CD14-positive monocyte (primary cell): Measurements from ENCODE around the gene TMED10. TPM values are rescaled to one million over a fixed set of nuclear protein-coding genes. Genes with fewer than 3 reads are reported as not detected.
A peak's percentile ranks its signal among the peaks of the same experiment; 100 is the strongest.

Experiments
- DNase-seq, 3 donors: peaks; one replicate each; pipeline ENCODE4 v3.0.0-alpha.2; 2011 to 2022
- H2AFZ ChIP-seq: 2 replicates; pipeline ENCODE4 v1.6.0; 2012; ENCODE audit warnings: mild to moderate bottlenecking, low read depth, low read length, inconsistent platforms; ENCODE audit not compliant: insufficient read depth, poor library complexity, severe bottlenecking
- H3K27ac ChIP-seq, 2 donors: 1 replicate in 1 of 2; 2 replicates in 1 of 2; pipeline ENCODE4 v1.5.1; 2012 to 2013; ENCODE audit warnings: low read length in 2 of 2, control low read depth in 1 of 2, inconsistent platforms in 1 of 2, low read depth in 1 of 2, mild to moderate bottlenecking in 1 of 2
- H3K27me3 ChIP-seq, 2 donors: one replicate each; pipeline versions ENCODE4 v1.6.0 to v1.6.1; 2011 to 2013; ENCODE audit warnings: low read length in 2 of 2; ENCODE audit not compliant: control insufficient read depth in 2 of 2, insufficient read depth in 2 of 2
- H3K36me3 ChIP-seq, 2 donors: replicated peaks in 1 of 2; 1 replicate in 1 of 2; 2 replicates in 1 of 2; pipeline versions ENCODE4 v1.5.1 to v1.6.1; 2012 to 2013; ENCODE audit warnings: low read length in 2 of 2, control low read depth in 1 of 2, inconsistent platforms in 1 of 2, mild to moderate bottlenecking in 1 of 2; ENCODE audit not compliant: insufficient read depth in 2 of 2, control insufficient read depth in 1 of 2
- H3K4me1 ChIP-seq, 2 donors: 1 replicate in 1 of 2; 2 replicates in 1 of 2; pipeline versions ENCODE4 v1.5.1 to v1.6.1; 2012 to 2013; ENCODE audit warnings: low read length in 2 of 2, control low read depth in 1 of 2, inconsistent platforms in 1 of 2, mild to moderate bottlenecking in 1 of 2, moderate library complexity in 1 of 2; ENCODE audit not compliant: insufficient read depth in 2 of 2, control insufficient read depth in 1 of 2
- H3K4me2 ChIP-seq: replicated peaks from 2 replicates; pipeline ENCODE3; 2012; ENCODE audit warnings: low read length, moderate library complexity, mild to moderate bottlenecking; ENCODE audit not compliant: poor library complexity, severe bottlenecking; ENCODE audit errors: extremely low read depth
- H3K4me3 ChIP-seq, 3 experiments: fragments of 200-600 bp in 1 of 3; sonication (generic) in 1 of 3; replicated peaks in 1 of 3; 1 replicate in 2 of 3; 2 replicates in 1 of 3; pipeline ENCODE4 v1.5.1; 2011 to 2013; ENCODE audit warnings: low read length in 3 of 3, mild to moderate bottlenecking in 3 of 3, control low read depth in 2 of 3, low read depth in 2 of 3, inconsistent platforms in 1 of 3, moderate library complexity in 1 of 3
- H3K79me2 ChIP-seq: 2 replicates; pipeline ENCODE4 v1.6.0; 2012; ENCODE audit warnings: mild to moderate bottlenecking, control low read depth, inconsistent platforms, low read length, moderate library complexity; ENCODE audit not compliant: insufficient read depth
- H3K9ac ChIP-seq: 2 replicates; pipeline ENCODE4 v1.6.0; 2017; ENCODE audit warnings: low read length, mild to moderate bottlenecking; ENCODE audit not compliant: insufficient read depth, poor library complexity, severe bottlenecking
- H3K9me3 ChIP-seq, 2 donors: replicated peaks in 1 of 2; 1 replicate in 1 of 2; 2 replicates in 1 of 2; pipeline versions ENCODE4 v1.5.1 to v1.6.1; 2012 to 2013; ENCODE audit warnings: low read length in 2 of 2, control low read depth in 1 of 2; ENCODE audit not compliant: control insufficient read depth in 1 of 2, insufficient read depth in 1 of 2
- H4K20me1 ChIP-seq: 2 replicates; pipeline ENCODE4 v1.6.0; 2012; ENCODE audit warnings: mild to moderate bottlenecking, low read length, control low read depth, moderate library complexity; ENCODE audit not compliant: insufficient read depth
- H3K27ac Mint-ChIP-seq, 7 donors: one replicate each; pipeline ENCODE4 v1.8.0; 2020; ENCODE audit warnings: mild to moderate bottlenecking in 7 of 7, mixed read lengths in 7 of 7, moderate library complexity in 6 of 7, inconsistent platforms in 2 of 7
- H3K27me3 Mint-ChIP-seq, 3 donors: one replicate each; pipeline ENCODE4 v1.8.0; 2021 to 2022; ENCODE audit warnings: low read depth in 3 of 3, mild to moderate bottlenecking in 3 of 3, mixed read lengths in 3 of 3, moderate library complexity in 3 of 3, inconsistent platforms in 1 of 3
- H3K36me3 Mint-ChIP-seq, 2 donors: one replicate each; pipeline ENCODE4 v1.8.0; 2020; ENCODE audit warnings: mixed read lengths in 2 of 2, inconsistent platforms in 1 of 2, mild to moderate bottlenecking in 1 of 2
- H3K4me1 Mint-ChIP-seq: one replicate; pipeline ENCODE4 v1.8.0; 2020; ENCODE audit warnings: mild to moderate bottlenecking, mixed read lengths
- H3K4me3 Mint-ChIP-seq, 2 donors: one replicate each; pipeline ENCODE4 v1.8.0; 2020; ENCODE audit warnings: mild to moderate bottlenecking in 2 of 2, mixed read lengths in 2 of 2, moderate library complexity in 1 of 2
- H3K9me3 Mint-ChIP-seq, 7 donors: one replicate each; pipeline ENCODE4 v1.8.0; 2020 to 2022; ENCODE audit warnings: mixed read lengths in 7 of 7, mild to moderate bottlenecking in 6 of 7, moderate library complexity in 6 of 7, inconsistent platforms in 2 of 7
- CTCF ChIP-seq: fragments of 200-600 bp; IDR thresholded peaks from one replicate; pipeline ENCODE4 v1.8.0; 2022; ENCODE audit warnings: antibody characterized with exemption, mild to moderate bottlenecking
- WGBS: methylation state at CpG from one replicate; pipeline ENCODE4 v1.1.5; 2013; ENCODE audit warnings: missing lambda C conversion rate; ENCODE audit not compliant: insufficient coverage; 5-methylcytosine and 5-hydroxymethylcytosine counted together
- intact Hi-C, 2 donors: fragments of 100-400 bp; cut with micrococcal nuclease; formaldehyde crosslinking; loops; one replicate each; pipeline versions ENCODE4 v1.15.0 to v1.15.1; 2023
- polyA plus RNA-seq, 3 donors: library from polyadenylated mRNA; depleted of rRNA in 1 of 3; unstranded in 2 of 3; stranded (reverse) in 1 of 3; fragments of 300-500 nt in 2 of 3; fragments of >200 nt in 1 of 3; fragmentation: Illumina TruSeq in 2 of 3; gene quantifications; 1 replicate in 2 of 3; 2 replicates in 1 of 3; pipeline ENCODE4 v1.2.3, GENCODE V29; 2012 to 2021

Gene TMED10
- polyA plus RNA-seq, 3 donors: 98.5 to 243 (median 233) TPM

DNA sequence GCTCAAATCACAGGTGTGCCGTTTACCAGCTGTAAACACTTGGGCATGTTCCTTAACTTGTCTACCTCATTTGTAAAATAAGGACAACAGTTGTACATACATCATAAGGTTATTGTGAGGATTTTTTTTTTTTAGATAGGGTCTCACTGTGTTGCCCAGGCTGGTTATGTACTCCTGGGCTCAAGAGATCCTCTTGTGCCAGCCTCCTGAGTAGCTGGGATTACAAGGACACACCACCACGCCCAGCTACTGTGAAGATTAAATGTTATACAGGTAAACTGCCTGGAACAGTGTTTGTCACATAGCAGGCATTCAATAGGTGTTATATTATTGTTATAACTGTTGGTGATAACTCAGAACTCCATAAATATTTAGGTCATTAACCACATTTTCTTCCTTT, 12.7 kb downstream of the TMED10 start:
- no CpG with 5 or more reads among the region's 2 CpGs for WGBS
- no peak overlapping the region for H3K4me3 ChIP-seq
- H2AFZ ChIP-seq: no peak overlapping the region
- no peak for DNase-seq
- no peaks in the 10 kb centered on the region for H3K9me3 ChIP-seq
- H3K4me3 Mint-ChIP-seq: no peak overlapping the region
- H3K9ac ChIP-seq: no peak overlapping the region
- H3K4me1 ChIP-seq: peaks cover 29 to 42% of the 10 kb centered on the region in 2 donors
- no peaks in the 10 kb centered on the region for H3K9me3 Mint-ChIP-seq
- intact Hi-C loops: no loop called here
- peaks cover 43% of the 10 kb centered on the region for H3K4me1 Mint-ChIP-seq
- H3K36me3 ChIP-seq: peaks cover 4 to 19% of the 10 kb centered on the region in 2 donors
- H3K27me3 Mint-ChIP-seq: no peaks in the 10 kb centered on the region
- H3K79me2 ChIP-seq: peaks cover 100% of the 10 kb centered on the region
- no peak overlapping the region for H3K27ac Mint-ChIP-seq
- H3K27me3 ChIP-seq: no peaks in the 10 kb centered on the region
- no peak overlapping the region for H3K27ac ChIP-seq
- no peak for TF ChIP-seq CTCF
- peaks cover 16 to 31% of the 10 kb centered on the region in 2 donors for H3K36me3 Mint-ChIP-seq
- peaks cover 17% of the 10 kb centered on the region for H4K20me1 ChIP-seq
- H3K4me2 ChIP-seq: no peak overlapping the region

DNA sequence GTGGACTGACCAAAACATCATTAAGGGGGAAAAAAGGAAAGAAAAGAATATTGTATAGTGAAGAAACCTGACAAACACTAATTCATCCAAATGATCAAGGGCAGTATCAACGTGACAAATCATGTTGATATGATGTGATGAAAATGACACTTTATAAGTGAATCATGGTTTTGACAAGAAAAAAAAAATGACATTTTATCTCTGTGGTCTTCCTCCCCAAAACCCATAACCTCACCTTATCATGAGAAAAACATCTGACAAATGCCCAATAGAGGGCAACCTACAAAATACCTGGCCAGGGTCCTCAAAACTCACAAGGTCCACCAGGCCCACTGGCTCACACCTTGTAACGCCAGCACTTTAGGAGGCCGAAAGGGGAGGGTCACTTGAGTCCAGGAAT, 13.8 kb downstream of the TMED10 start:
- Mint-ChIP-seq H3K36me3 (peaks cover 15 to 30% of the 10 kb centered on the region in 2 donors), H3K27ac (peak overlapping the region in 1 of 7 donors; percentile 3), H3K27me3 (no peaks in the 10 kb centered on the region), H3K4me3 (no peak overlapping the region), H3K4me1 (peaks cover 33% of the 10 kb centered on the region), H3K9me3 (no peaks in the 10 kb centered on the region)
- H2AFZ ChIP-seq: no peak overlapping the region
- intact Hi-C loops: no loop called here
- peaks cover 4 to 19% of the 10 kb centered on the region in 2 donors for H3K36me3 ChIP-seq
- peaks cover 26 to 39% of the 10 kb centered on the region in 2 donors for H3K4me1 ChIP-seq
- H4K20me1 ChIP-seq: peaks cover 26% of the 10 kb centered on the region
- no peak overlapping the region for H3K9ac ChIP-seq
- H3K4me3 ChIP-seq: no peak overlapping the region
- H3K79me2 ChIP-seq: peaks cover 100% of the 10 kb centered on the region
- H3K27ac ChIP-seq: no peak overlapping the region
- TF ChIP-seq CTCF: no peak
- DNase-seq: no peak
- H3K4me2 ChIP-seq: no peak overlapping the region
- no peaks in the 10 kb centered on the region for H3K9me3 ChIP-seq
- no CpG with 5 or more reads among the region's 3 CpGs for WGBS
- no peaks in the 10 kb centered on the region for H3K27me3 ChIP-seq
